HL-60 (cell line): ENCODE data around the gene RANBP3.

Source experiments
- DNase-seq, 2 experiments: peaks; one replicate each; pipeline ENCODE4 v3.0.0-alpha.2; 2010 to 2020; ENCODE audit warnings: low read depth in 1 of 2, low spot score in 1 of 2
- H3K27ac ChIP-seq: fragments of 250-450 bp; sonication (Bioruptor Pico); replicated peaks from 2 replicates; pipeline ENCODE4 v1.5.1; 2020; ENCODE audit warnings: mild to moderate bottlenecking, moderate library complexity
- H3K27me3 ChIP-seq: fragments of 250-450 bp; sonication (Bioruptor Pico); 2 replicates; pipeline ENCODE4 v1.5.1; 2021; ENCODE audit warnings: mild to moderate bottlenecking, moderate library complexity; ENCODE audit not compliant: insufficient read depth, poor library complexity, severe bottlenecking
- H3K4me3 ChIP-seq: replicated peaks from 2 replicates; pipeline ENCODE4 v1.5.1; 2011; ENCODE audit warnings: mild to moderate bottlenecking, control low read depth, low read length; ENCODE audit not compliant: insufficient read depth
- CTCF ChIP-seq: IDR thresholded peaks from one replicate; pipeline ENCODE4 v1.5.1; 2011; ENCODE audit warnings: low read length, control low read depth, inconsistent platforms; ENCODE audit not compliant: insufficient read depth
- GABPA ChIP-seq: IDR thresholded peaks from 2 replicates; pipeline ENCODE4 v1.6.1; 2012; ENCODE audit warnings: low read depth
- POLR2AphosphoS5 ChIP-seq: IDR thresholded peaks from 2 replicates; pipeline ENCODE4 v1.6.1; 2012; ENCODE audit warnings: low read depth
- REST ChIP-seq: IDR thresholded peaks from 2 replicates; pipeline ENCODE4 v1.6.1; 2012; ENCODE audit warnings: low read depth; ENCODE audit not compliant: insufficient replicate concordance
- SPI1 ChIP-seq: IDR thresholded peaks from 2 replicates; pipeline ENCODE4 v1.6.1; 2012; ENCODE audit warnings: low read depth, mild to moderate bottlenecking, borderline replicate concordance

Gene RANBP3

GRCh38 chr19:5959260-5960004, 18.5 kb downstream of the RANBP3 start:
- no peak overlapping the region for H3K27ac ChIP-seq
- no peak for TF ChIP-seq POLR2AphosphoS5
- no peak for TF ChIP-seq GABPA
- TF ChIP-seq REST = no peak
- no peak for TF ChIP-seq SPI1
- no peak for TF ChIP-seq CTCF
- H3K4me3 ChIP-seq = no peak overlapping the region
- DNase-seq = no peak
- H3K27me3 ChIP-seq = no peaks in the 10 kb centered on the region

- Histone ChIP-seq H3K4me3 (no peak overlapping the region), H3K27me3 (no peaks in the 10 kb centered on the region), H3K27ac (no peak overlapping the region)
- TF ChIP-seq REST (no peak), CTCF (no peak), GABPA (no peak), POLR2AphosphoS5 (no peak), SPI1 (no peak)
- DNase-seq = no peak
Measured at GRCh38 chr19:5958851-5959122, 19.2 kb downstream of the RANBP3 start.

GRCh38 chr19:5958074-5958850, 19.7 kb downstream of the RANBP3 start:
- H3K27ac ChIP-seq = no peak overlapping the region
- DNase-seq = no peak

More at GRCh38 chr19:5958074-5958850, 19.7 kb downstream of the RANBP3 start:
- TF ChIP-seq SPI1 (no peak), POLR2AphosphoS5 (no peak), CTCF (no peak), GABPA (no peak), REST (no peak)
- H3K27me3 ChIP-seq = no peaks in the 10 kb centered on the region
- no peak overlapping the region for H3K4me3 ChIP-seq
